Measurements from ENCODE around the gene NKX1-1.
A peak's percentile ranks its signal among the peaks of the same experiment; 100 is the strongest.

Gene NKX1-1

GRCh38 chr4:1416948-1417260 is 10.7 kb upstream of the NKX1-1 start:
- peak; percentile 2 for DNase-seq (ENCODE audit: low spot score)

GRCh38 chr4:1416051-1416947 is 10.1 kb upstream of the NKX1-1 start:
- peak; percentile 5 for DNase-seq (ENCODE audit: low spot score)

GRCh38 chr4:1415681-1415981 is 9.4 kb upstream of the NKX1-1 start:
- DNase-seq (ENCODE audit: low spot score), result no peak

DNA sequence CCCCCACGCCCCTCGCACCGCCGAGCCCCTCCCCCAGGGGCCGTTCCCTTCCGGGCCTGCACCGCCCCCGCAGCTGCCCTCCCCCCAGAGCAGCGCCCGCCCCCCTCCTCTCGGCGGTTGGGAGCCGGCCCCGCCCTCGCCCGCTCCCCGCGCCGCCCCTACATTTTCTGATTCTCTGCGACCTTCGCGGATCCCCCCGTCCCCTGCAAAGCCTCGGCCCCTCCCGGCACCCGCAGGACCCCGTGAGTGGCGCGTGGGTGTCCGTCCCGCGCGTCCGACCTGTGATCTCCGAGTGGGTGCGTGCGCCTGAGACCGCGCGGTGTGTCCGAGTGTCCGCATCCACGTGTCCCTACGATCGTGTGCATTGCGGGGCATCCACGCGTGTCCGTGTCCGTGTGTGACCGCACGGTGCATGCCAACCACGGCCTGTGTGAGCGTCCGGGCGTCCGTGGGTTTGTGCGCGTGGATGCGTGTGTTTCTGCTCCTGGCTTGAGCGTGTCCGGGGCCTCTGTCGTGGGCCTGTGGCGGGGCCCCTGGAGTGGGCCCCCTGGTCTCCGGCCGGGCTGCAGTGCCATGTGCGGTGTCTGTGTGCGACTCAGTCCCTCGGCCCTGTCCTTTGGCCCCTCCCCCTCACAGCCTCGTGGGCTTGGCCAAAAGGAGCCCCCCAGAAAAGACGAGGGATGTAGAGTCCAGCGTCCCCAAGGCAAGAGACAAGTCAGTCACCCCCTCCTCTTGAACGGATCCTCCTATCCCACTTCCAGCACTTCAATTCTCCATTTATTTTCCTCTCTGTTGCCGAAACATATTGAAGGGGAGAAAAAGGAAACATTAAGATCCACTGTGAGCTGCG is 8.8 kb upstream of the NKX1-1 start:
- DNase-seq (ENCODE audit: low spot score), result peak; percentile 62

DNA sequence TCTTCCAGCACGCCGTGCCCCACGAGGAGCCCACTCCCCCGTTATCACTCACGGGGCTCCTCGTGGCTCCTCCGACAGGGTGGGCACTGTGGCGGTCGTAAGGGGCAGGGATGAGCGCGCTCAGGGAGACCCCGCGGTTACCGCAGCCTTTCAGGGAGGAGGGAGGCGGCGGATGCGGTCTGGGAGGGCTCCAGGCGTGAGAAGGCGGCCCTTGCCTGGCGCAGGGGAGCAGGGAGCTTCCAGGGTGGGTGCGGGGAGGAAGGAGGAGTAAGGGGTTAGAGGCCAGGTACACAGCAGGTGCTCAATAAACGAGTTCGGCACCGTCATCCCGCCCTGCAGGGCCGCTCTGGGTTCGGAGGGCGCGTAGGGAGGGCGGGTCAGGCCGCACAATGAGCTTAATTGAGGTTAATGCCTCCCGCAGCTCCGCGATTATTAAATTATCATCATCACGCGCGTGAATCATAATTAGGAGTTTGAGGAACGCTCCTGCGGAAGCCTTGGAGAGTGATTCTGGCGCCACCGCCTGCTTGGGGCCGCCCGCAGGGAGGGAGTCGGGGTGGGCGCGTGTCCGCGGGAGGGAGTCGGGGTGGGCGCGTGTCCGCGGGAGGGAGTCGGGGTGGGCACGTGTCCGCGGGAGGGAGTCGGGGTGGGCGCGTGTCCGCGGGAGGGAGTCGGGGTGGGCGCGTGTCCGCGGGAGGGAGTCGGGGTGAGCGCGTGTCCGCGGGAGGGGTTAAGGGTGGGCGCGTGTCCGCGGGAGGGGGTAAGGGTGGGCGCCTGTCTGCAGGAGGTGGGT is 7.6 kb upstream of the NKX1-1 start:
- DNase-seq (ENCODE audit: low spot score), result peak; percentile 11

DNA sequence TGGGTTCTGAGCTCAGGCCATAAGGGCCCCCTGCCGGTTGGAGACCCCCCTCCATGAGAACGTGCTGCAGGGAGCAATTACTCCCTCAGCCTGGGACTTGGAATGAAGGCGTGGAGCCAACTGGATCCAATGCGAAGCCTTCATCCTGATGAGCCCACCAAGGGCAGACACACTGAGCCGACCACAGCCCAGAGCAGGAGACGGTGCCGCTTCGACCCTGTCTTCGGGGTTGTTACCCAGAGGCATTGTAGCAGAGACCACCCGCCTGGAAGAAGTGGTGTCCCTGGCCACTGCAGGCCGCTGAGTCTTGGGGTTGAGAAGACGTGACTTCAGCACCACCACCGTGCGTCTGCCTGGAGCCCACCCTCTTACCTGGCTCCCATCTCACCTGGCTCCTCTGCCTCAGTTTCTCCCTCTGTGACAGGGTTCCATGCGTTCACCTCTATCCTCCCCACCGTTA is 7.0 kb upstream of the NKX1-1 start:
- DNase-seq (ENCODE audit: low spot score), result peak; percentile 4

- peak; percentile 9 for DNase-seq (ENCODE audit: low spot score)
These were observed 6.3 kb upstream of the NKX1-1 start for GRCh38 chr4:1412376-1413203.

DNA sequence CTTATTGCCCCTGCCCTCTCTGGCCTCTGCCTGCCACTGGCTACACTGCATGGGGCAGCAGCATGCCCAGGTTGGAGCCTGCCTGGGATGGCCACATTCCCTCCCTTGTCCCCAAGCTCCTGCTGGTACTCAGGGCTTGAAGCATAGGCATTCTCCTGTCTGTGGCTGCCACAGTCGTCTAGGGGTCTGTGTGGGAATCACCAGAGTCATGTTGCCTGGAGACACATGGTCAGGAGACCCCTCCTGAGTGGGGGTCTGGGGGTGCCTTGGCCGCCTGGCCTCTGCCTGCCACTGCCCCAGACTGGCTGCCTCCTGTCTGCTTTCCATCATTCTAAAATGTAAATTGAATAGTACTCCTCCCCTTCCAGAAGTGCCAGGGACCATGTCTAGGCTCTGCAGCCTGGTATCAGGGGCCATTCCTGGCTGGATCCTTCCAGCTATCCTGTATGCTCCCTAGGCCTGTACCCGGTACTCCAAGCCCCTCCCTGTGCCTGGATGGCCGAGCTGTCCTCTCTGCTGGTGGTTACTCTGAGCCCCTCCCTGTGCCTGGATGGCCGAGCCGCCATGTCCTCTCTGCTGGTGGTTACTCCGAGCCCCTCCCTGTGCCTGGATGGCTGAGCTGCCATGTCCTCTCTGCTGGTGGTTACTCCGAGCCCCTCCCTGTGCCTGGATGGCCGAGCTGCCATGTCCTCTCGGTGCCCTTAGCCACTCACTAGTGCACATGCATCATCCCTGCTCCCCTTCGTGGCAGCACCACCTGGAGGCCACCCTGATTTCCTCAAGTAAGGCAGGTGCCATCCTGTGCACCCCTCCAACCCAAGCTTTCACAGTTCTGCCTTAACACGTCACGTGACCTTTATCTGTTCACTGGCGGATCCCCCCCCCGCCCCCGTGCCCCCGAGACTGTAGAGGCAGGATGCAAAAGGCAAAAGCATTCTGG is 5.5 kb upstream of the NKX1-1 start:
- peak; percentile 42 for DNase-seq (ENCODE audit: low spot score)

DNA sequence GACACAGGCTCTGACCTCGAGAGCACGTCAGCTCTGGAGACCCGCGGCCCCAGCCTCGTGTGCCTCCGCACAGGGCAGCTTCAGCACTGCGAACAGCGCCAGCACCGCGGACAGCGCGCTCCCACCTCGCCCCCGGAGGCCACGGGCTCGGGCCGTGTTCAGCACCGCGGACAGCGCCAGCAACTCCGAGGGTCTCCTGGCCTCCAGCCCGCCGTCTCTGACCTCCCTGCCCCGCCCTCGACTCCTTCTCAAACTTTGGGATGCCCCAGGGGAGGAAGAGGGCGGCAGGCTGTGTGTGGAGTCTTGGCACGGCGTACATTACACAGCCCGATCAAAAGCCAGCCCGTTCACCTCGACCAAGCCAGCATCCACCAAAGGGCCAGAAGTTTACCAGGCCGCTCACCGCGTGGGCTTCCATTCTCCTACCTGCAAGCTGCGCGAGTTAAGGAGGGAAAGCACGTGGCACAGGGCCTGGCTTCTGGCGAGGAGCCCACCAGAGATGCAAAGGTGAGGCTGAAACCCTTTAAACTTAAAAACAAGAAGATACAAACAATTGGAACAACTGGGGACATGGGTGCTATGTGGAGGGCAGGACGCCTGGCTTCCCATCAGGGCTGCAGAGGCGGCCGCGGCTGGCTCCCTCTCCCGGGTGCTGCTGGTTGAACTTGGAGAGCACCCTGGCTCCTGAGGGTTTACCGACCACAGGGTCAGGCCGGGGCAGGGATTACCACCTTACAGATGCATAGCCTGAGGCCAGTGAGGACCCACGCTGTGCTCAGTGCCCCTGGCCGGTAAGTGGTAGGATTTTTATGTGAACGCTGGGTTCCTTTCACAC is 4.5 kb upstream of the NKX1-1 start:
- DNase-seq (ENCODE audit: low spot score), result peak; percentile 98

- DNase-seq (ENCODE audit: low spot score), result peak; percentile 3
These were observed 3.5 kb upstream of the NKX1-1 start for GRCh38 chr4:1409491-1410425.

DNA sequence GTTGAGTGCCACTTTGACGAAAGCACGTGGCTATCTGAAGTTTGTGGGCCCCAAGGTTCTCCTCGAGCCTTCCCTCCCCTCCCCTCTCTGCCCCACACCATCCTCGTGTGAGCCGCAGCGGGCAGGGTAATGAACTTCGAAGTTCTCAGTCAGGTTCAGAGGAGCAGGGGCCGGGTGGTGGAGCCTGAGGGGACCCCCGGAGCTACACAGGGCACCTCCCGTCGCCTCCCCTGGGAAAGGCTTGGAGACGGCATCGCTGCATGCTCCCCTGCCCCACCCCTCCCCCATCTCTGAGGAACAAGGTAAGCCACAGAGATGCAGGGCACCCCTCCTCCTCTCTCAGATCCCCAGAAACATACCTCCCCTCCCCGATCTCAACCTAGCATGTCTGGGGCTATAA is 2.8 kb upstream of the NKX1-1 start:
- DNase-seq (ENCODE audit: low spot score), result no peak

GRCh38 chr4:1408418-1408817 is 2.2 kb upstream of the NKX1-1 start:
- peak; percentile 32 for DNase-seq (ENCODE audit: low spot score)

GRCh38 chr4:1407657-1408333 is 1.6 kb upstream of the NKX1-1 start:
- peak; percentile 39 for DNase-seq (ENCODE audit: low spot score)

GRCh38 chr4:1406981-1407656 is 877 bp upstream of the NKX1-1 start:
- DNase-seq (ENCODE audit: low spot score), result peak; percentile 10

GRCh38 chr4:1405636-1406393 is 427 bp downstream of the NKX1-1 start:
- peak; percentile 55 for DNase-seq (ENCODE audit: low spot score)

- no peak for DNase-seq (ENCODE audit: low spot score)
These were observed 997 bp downstream of the NKX1-1 start for GRCh38 chr4:1405254-1405635.
